WTC11 (cell line): ENCODE results near the gene KIR2DL3. TPM values are rescaled to one million over a fixed set of nuclear protein-coding genes. Genes with fewer than 3 reads are reported as not detected.
"Not testable (repeated sequence)": the region's sequence is repeated elsewhere in the genome, so short reads cannot be mapped to it uniquely, and the experiment has no call there.

Experiments used
- ATAC-seq: fragments of 200-7000 bp; cut with Tn5 transposase; 2 replicates; pipeline ENCODE4 v1.10.0; 2021; ENCODE audit warnings: mild to moderate bottlenecking, moderate library complexity
- CTCF ChIA-PET: fragments of 300-600 bp; sonication (Branson Sonifier 250); formaldehyde crosslinking; loops from one replicate; lab custom pipeline; 2021; ENCODE audit warnings: antibody characterized with exemption; lab: Charles Lee
- POLR2A ChIA-PET: fragments of 350-600 bp; sonication (Branson Sonifier 250); formaldehyde crosslinking; loops from one replicate; lab custom pipeline; 2021; ENCODE audit warnings: antibody characterized with exemption; lab: Charles Lee
- DNase-seq: peaks from one replicate; pipeline ENCODE4 v3.0.0; 2021; ENCODE audit warnings: low spot score
- H3K27ac Mint-ChIP-seq: 2 replicates; pipeline ENCODE4 v1.8.0; 2021; ENCODE audit warnings: mixed read lengths
- H3K27me3 Mint-ChIP-seq: 2 replicates; pipeline ENCODE4 v1.8.0; 2021; ENCODE audit warnings: low read depth, mild to moderate bottlenecking, moderate library complexity, mixed read lengths
- H3K36me3 Mint-ChIP-seq: 2 replicates; pipeline ENCODE4 v1.8.0; 2021; ENCODE audit warnings: mixed read lengths
- H3K4me1 Mint-ChIP-seq: 2 replicates; pipeline ENCODE4 v1.8.0; 2022; ENCODE audit warnings: mixed read lengths
- H3K4me3 Mint-ChIP-seq: 2 replicates; pipeline ENCODE4 v1.8.0; 2021; ENCODE audit warnings: mild to moderate bottlenecking, moderate library complexity, mixed read lengths
- H3K9me3 Mint-ChIP-seq: 2 replicates; pipeline ENCODE4 v1.8.0; 2021; ENCODE audit warnings: mixed read lengths
- E2F5 ChIP-seq: sonication (generic); formaldehyde crosslinking; IDR thresholded peaks from 2 replicates; pipeline ENCODE4 v1.8.1; 2022; ENCODE audit warnings: mild to moderate bottlenecking, moderate library complexity, missing genetic modification reagents
- ELF4 ChIP-seq: sonication (generic); formaldehyde crosslinking; IDR thresholded peaks from 2 replicates; pipeline ENCODE4 v1.8.1; 2022; ENCODE audit warnings: low read depth, mild to moderate bottlenecking, moderate library complexity, missing genetic modification reagents
- ETV6 ChIP-seq: sonication (generic); formaldehyde crosslinking; IDR thresholded peaks from 2 replicates; pipeline ENCODE4 v1.8.1; 2022; ENCODE audit warnings: mild to moderate bottlenecking, missing genetic modification reagents
- FOXJ3 ChIP-seq: sonication (generic); formaldehyde crosslinking; IDR thresholded peaks from 2 replicates; pipeline ENCODE4 v1.9.0; 2021; ENCODE audit warnings: missing genetic modification reagents, mild to moderate bottlenecking, borderline replicate concordance
- FOXP4 ChIP-seq: sonication (generic); formaldehyde crosslinking; IDR thresholded peaks from 2 replicates; pipeline ENCODE4 v1.8.0; 2022; ENCODE audit warnings: mild to moderate bottlenecking, missing genetic modification reagents
- GRHL2 ChIP-seq: fragments of 250-450 bp; sonication (Bioruptor Pico); IDR thresholded peaks from 2 replicates; pipeline ENCODE4 v1.8.0; 2022; ENCODE audit warnings: mild to moderate bottlenecking, moderate library complexity; ENCODE audit not compliant: insufficient replicate concordance, severe bottlenecking
- HMGXB4 ChIP-seq: sonication (generic); formaldehyde crosslinking; IDR thresholded peaks from 2 replicates; pipeline ENCODE4 v1.8.1; 2023; ENCODE audit warnings: mild to moderate bottlenecking, moderate library complexity, missing genetic modification reagents
- JAZF1 ChIP-seq: fragments of 250-450 bp; sonication (Bioruptor Pico); IDR thresholded peaks from 2 replicates; pipeline ENCODE4 v1.9.0; 2021; ENCODE audit warnings: moderate library complexity, mild to moderate bottlenecking, inconsistent platforms
- MLX ChIP-seq: sonication (generic); formaldehyde crosslinking; IDR thresholded peaks from 2 replicates; pipeline ENCODE4 v1.8.1; 2023; ENCODE audit warnings: mild to moderate bottlenecking, missing genetic modification reagents, moderate library complexity
- MXD4 ChIP-seq: fragments of 250-450 bp; sonication (Bioruptor Pico); IDR thresholded peaks from 2 replicates; pipeline ENCODE4 v1.8.0; 2021; ENCODE audit warnings: mild to moderate bottlenecking, moderate library complexity, borderline replicate concordance
- NR3C1 ChIP-seq: sonication (generic); formaldehyde crosslinking; conservative IDR thresholded peaks from 2 replicates; pipeline ENCODE4 v1.8.1; 2023; ENCODE audit warnings: low read depth, mild to moderate bottlenecking, missing genetic modification reagents
- PREB ChIP-seq: sonication (generic); formaldehyde crosslinking; IDR thresholded peaks from 2 replicates; pipeline ENCODE4 v1.8.1; 2022; ENCODE audit warnings: mild to moderate bottlenecking, missing genetic modification reagents, moderate library complexity, borderline replicate concordance
- RELA ChIP-seq: sonication (generic); formaldehyde crosslinking; IDR thresholded peaks from 2 replicates; pipeline ENCODE4 v1.8.1; 2022; ENCODE audit warnings: missing genetic modification reagents, mild to moderate bottlenecking, borderline replicate concordance
- RORB ChIP-seq: fragments of 250-450 bp; sonication (Bioruptor Pico); IDR thresholded peaks from 2 replicates; pipeline ENCODE4 v1.9.0; 2021; ENCODE audit warnings: mild to moderate bottlenecking
- SP1 ChIP-seq: sonication (generic); formaldehyde crosslinking; conservative IDR thresholded peaks from 2 replicates; pipeline ENCODE4 v1.8.1; 2022; ENCODE audit warnings: missing genetic modification reagents
- TEAD1 ChIP-seq: sonication (generic); formaldehyde crosslinking; IDR thresholded peaks from 2 replicates; pipeline ENCODE4 v1.8.0; 2022; ENCODE audit warnings: mild to moderate bottlenecking, missing genetic modification reagents
- USF1 ChIP-seq: sonication (generic); formaldehyde crosslinking; IDR thresholded peaks from 2 replicates; pipeline ENCODE4 v1.8.0; 2022; ENCODE audit warnings: mild to moderate bottlenecking, missing genetic modification reagents
- ZNF416 ChIP-seq: fragments of 250-450 bp; sonication (Bioruptor Pico); IDR thresholded peaks from 2 replicates; pipeline ENCODE4 v1.9.0; 2021; ENCODE audit warnings: mild to moderate bottlenecking, inconsistent platforms
- ZNF423 ChIP-seq: fragments of 250-450 bp; sonication (Bioruptor Pico); IDR thresholded peaks from 2 replicates; pipeline ENCODE4 v2.1.2; 2022; ENCODE audit warnings: mild to moderate bottlenecking, moderate library complexity
- ZNF425 ChIP-seq: fragments of 250-450 bp; sonication (Bioruptor Pico); conservative IDR thresholded peaks from 2 replicates; pipeline ENCODE4 v1.9.0; 2021; ENCODE audit warnings: mild to moderate bottlenecking
- total RNA-seq: library from RNA; stranded (reverse); gene quantifications from 3 replicates; pipeline ENCODE4 v1.2.3, GENCODE V29; 2021

The KIR2DL3 gene
- total RNA-seq, 1 experiment from 2014 or later: not detected

GRCh38 chr19:54708781-54709180 is 29.5 kb upstream of the KIR2DL3 start (continued):
- TF ChIP-seq MXD4 (CRISPR knock-in tag) (no peak), FOXP4 (CRISPR knock-in tag) (no peak), TEAD1 (CRISPR knock-in tag) (no peak), USF1 (CRISPR knock-in tag) (no peak)

- Mint-ChIP-seq H3K4me3 (no peak overlapping the region), H3K4me1 (no peaks in the 10 kb centered on the region), H3K36me3 (peaks cover 39% of the 10 kb centered on the region), H3K27ac (no peak overlapping the region), H3K27me3 (peaks cover 12% of the 10 kb centered on the region), H3K9me3 (peaks cover 65% of the 10 kb centered on the region)
- TF ChIP-seq TEAD1 (CRISPR knock-in tag) (no peak), SP1 (no peak), RORB (CRISPR knock-in tag) (no peak), ZNF416 (CRISPR knock-in tag) (no peak), ZNF425 (CRISPR knock-in tag) (no peak), E2F5 (CRISPR knock-in tag) (no peak), ZNF423 (no peak), RELA (CRISPR knock-in tag) (no peak), PREB (CRISPR knock-in tag) (no peak), ELF4 (CRISPR knock-in tag) (no peak), GRHL2 (CRISPR knock-in tag) (no peak), MLX (CRISPR knock-in tag) (no peak), HMGXB4 (CRISPR knock-in tag) (no peak), NR3C1 (CRISPR knock-in tag) (no peak), ETV6 (CRISPR knock-in tag) (no peak), JAZF1 (CRISPR knock-in tag) (no peak), FOXJ3 (CRISPR knock-in tag) (no peak)
- ChIA-PET POLR2A (no interaction called here), CTCF (no interaction called here)
- no peak for ATAC-seq
- DNase-seq: no peak
Observed at GRCh38 chr19:54709212-54709948, 28.9 kb upstream of the KIR2DL3 start.

GRCh38 chr19:54709956-54710355 is 28.4 kb upstream of the KIR2DL3 start:
- ATAC-seq, POLR2A ChIA-PET, H3K27ac Mint-ChIP-seq, CTCF ChIA-PET, DNase-seq, H3K4me3 Mint-ChIP-seq, H3K4me1 Mint-ChIP-seq: not testable (repeated sequence)
- Mint-ChIP-seq H3K9me3 (peaks cover 64% of the 10 kb centered on the region), H3K27me3 (peaks cover 11% of the 10 kb centered on the region), H3K36me3 (peaks cover 35% of the 10 kb centered on the region)
